Measurements from ENCODE around the gene KIF16B.
"Not testable (repeated sequence)": the region's sequence is repeated elsewhere in the genome, so short reads cannot be mapped to it uniquely, and the experiment has no call there.

KIF16B gene

DNA sequence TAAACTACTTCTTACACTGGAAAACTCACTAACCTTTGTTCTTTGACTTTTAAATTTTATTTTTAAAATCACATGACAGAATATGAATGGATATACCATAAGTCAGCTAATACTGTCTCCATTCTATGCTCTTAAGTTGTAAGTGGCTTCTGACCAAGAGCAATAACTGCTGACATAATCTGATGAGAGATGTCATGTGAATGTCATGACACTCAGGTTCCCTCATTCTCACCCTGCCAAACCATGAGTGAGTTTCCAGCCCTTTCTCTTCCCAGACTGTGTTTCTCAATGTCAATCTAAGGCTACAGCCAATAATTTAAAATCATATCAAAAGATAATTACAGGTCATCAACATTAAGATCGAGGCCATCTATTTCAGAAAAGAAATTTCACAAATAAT lies 39.7 kb downstream of the KIF16B start:
- in situ Hi-C loops (cut with MboI; ENCODE audit: low pct_unique_long_range_greater_than_20kb, low sequenced_read_pairs, unreplicated experiment) = loop anchor here (25.0 kb wide), 1 partner anchor 229 kb away; no protein-coding TSS in a partner anchor
- no peak for DNase-seq (ENCODE audit: low spot score)
- TF ChIP-seq, protein P1, sequence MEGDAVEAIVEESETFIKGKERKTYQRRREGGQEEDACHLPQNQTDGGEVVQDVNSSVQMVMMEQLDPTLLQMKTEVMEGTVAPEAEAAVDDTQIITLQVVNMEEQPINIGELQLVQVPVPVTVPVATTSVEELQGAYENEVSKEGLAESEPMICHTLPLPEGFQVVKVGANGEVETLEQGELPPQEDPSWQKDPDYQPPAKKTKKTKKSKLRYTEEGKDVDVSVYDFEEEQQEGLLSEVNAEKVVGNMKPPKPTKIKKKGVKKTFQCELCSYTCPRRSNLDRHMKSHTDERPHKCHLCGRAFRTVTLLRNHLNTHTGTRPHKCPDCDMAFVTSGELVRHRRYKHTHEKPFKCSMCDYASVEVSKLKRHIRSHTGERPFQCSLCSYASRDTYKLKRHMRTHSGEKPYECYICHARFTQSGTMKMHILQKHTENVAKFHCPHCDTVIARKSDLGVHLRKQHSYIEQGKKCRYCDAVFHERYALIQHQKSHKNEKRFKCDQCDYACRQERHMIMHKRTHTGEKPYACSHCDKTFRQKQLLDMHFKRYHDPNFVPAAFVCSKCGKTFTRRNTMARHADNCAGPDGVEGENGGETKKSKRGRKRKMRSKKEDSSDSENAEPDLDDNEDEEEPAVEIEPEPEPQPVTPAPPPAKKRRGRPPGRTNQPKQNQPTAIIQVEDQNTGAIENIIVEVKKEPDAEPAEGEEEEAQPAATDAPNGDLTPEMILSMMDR (IDR thresholded peaks at IDR 0.05; ENCODE audit: extremely low read depth, insufficient read depth, missing control alignments) = no peak

DNA sequence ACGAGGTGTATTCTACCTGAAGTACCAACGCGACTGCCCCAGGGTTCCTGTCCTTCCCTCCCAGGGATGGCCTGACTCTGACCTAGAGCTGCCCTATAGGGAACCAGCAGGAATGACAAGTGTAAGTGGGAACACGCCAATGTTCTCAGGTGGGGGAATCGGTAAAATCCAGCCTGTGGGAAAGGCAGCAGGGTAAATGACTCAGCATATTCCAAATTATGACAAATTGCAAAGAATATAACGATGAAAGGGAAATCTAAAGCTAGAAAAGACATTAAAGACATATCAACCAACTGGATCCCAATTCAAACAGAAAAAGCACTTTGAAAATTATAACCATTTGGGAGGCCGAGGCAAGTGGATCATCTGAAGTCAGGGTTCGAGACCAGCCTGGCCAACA lies 41.8 kb downstream of the KIF16B start:
- DNase-seq (ENCODE audit: low spot score) = no peak
- in situ Hi-C loops (cut with MboI; ENCODE audit: low pct_unique_long_range_greater_than_20kb, low sequenced_read_pairs, unreplicated experiment) = loop anchor here (25.0 kb wide), 1 partner anchor 231 kb away; no protein-coding TSS in a partner anchor
- TF ChIP-seq, protein P1 (IDR thresholded peaks at IDR 0.05; ENCODE audit: extremely low read depth, insufficient read depth, missing control alignments) = no peak

DNA sequence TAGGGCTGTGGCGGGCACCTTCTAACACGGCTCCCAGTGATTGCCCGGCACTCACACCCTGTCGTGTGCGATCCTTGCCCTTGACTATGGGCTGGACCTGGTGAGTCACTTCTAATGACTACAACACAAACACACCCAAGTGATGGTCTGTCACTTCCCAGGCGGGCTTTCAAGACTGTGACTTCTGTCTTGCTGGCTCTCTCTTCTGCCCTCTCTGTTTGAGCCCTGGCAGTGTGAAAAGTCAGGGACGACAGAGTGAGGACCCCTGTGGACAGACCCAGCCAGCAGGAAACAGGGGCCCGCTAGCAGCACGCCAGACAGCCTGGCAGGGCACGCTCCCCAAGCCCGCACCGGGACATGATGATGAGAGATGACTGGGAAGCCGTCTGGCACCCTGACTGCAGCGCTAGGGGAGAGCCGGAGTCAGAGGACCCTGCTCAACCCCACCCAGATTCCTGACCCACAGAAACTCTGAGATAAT lies 43.0 kb downstream of the KIF16B start:
- no peak for DNase-seq (ENCODE audit: low spot score)
- TF ChIP-seq, protein P1 (IDR thresholded peaks at IDR 0.05; ENCODE audit: extremely low read depth, insufficient read depth, missing control alignments) = no peak

DNA sequence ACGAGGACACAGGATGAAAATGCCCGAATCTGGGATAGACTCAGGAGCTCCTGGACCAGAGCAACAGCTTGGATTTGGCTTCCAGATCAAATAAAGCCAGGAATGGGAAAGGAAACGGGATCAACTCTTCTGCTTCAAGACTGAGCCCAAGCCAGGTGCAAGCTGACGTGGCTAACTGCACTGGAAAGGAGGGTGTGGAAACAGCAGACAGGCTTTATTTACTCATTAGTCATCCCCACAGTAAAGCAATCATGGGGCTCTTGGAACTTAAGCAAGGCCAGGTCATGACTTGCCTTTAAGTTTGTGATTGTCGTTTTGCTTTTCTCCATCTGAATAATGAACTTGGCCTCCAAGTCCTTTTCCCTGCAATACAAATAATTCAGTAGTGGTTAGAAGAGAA lies 45.2 kb downstream of the KIF16B start:
- in situ Hi-C loops (cut with MboI; ENCODE audit: low pct_unique_long_range_greater_than_20kb, low sequenced_read_pairs, unreplicated experiment) = loop anchor here (25.0 kb wide), 1 partner anchor 234 kb away; no protein-coding TSS in a partner anchor
- no peak for DNase-seq (ENCODE audit: low spot score)
- TF ChIP-seq, protein P1 (IDR thresholded peaks at IDR 0.05; ENCODE audit: extremely low read depth, insufficient read depth, missing control alignments) = no peak

More for the DNA sequence above, 43.0 kb downstream of the KIF16B start:
- in situ Hi-C loops (cut with MboI; ENCODE audit: low pct_unique_long_range_greater_than_20kb, low sequenced_read_pairs, unreplicated experiment) = loop anchor here (25.0 kb wide), 1 partner anchor 232 kb away; no protein-coding TSS in a partner anchor

DNA sequence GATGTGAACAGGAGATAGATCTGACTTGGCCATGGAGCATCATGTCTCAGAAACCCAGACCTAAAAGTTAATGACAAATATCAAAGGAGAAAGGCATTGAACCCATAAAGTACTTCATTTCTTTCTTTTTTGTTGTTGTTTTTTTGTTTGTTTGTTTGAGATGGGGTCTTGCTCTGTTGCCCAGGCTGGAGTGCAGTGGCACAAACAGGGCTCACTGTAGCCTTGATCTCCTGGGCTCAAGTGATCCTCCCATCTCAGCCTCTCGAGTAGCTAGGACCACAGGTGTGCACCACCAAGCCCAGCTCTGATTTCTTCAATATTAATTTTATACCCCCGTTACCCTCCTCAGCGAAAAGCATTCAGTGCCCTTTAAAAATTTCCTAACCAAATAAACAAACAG lies 45.8 kb downstream of the KIF16B start:
- DNase-seq (ENCODE audit: low spot score) = no peak
- TF ChIP-seq, protein P1 (IDR thresholded peaks at IDR 0.05; ENCODE audit: extremely low read depth, insufficient read depth, missing control alignments) = no peak
- in situ Hi-C loops (cut with MboI; ENCODE audit: low pct_unique_long_range_greater_than_20kb, low sequenced_read_pairs, unreplicated experiment) = loop anchor here (25.0 kb wide), 1 partner anchor 235 kb away; no protein-coding TSS in a partner anchor

DNA sequence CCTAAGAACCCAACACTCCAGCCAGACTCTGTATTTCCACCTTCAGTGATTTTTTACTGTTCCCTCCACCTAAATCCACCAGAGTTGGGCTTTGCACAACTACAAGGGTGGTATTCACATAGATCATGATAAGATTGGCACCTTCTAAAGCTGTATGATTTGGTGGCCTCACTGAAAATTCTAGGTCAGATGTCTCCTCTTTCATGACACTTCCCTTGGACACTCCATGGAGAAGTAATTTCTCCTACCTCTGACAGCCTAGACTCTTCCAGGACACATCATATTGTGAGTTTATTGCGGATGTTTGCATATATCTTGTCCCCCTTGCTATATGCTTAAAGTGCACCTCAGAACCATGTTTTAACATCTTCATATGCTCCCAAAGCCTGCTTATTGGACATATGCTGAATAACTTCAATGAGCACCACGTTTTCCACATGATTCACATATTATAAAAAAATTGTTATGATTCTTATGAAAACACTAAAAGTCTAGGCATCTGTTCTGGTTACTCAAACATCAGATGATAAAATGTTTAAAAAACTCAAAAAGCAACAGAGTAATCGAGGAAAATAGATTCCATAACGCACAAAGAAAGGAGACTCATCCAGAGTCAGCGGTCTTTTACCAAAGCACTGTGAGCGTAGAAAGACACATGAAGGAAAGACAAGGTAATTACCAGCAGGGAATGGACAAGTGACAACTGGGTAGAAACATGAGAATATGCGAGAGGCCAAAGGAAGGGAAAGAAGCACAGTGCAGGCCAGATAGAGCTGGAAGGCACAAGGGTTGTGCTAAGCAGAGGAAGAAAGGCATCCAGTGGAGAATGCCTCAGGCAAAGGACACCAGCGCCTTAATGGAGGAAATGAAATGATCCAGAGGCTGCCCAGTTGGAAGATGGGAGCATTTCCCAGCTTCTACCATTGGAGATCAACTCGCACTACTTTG lies 46.5 kb downstream of the KIF16B start:
- in situ Hi-C loops (cut with MboI; ENCODE audit: low pct_unique_long_range_greater_than_20kb, low sequenced_read_pairs, unreplicated experiment) = loop anchor here (25.0 kb wide), 1 partner anchor 236 kb away; no protein-coding TSS in a partner anchor
- TF ChIP-seq, protein P1 (IDR thresholded peaks at IDR 0.05; ENCODE audit: extremely low read depth, insufficient read depth, missing control alignments) = no peak
- DNase-seq (ENCODE audit: low spot score) = no peak

DNA sequence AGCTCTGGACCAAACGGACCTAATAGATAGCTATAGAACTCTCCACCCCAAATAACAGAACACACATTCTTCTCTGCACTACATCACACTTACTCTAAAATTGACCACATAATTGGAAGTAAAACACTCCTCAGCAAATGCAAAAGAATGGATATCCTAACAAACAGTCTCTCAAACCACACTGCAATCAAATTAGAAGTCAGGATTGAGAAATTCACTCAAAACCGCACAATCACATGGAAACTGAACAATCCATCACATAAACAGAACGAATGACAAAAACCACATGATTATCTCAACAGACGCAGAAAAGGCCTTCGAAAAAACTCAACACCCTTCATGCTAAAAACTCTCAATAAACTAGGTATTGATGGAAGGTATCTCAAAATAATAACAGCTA lies 50.6 kb downstream of the KIF16B start:
- in situ Hi-C loops (cut with MboI; ENCODE audit: low pct_unique_long_range_greater_than_20kb, low sequenced_read_pairs, unreplicated experiment); DNase-seq (ENCODE audit: low spot score): not testable (repeated sequence)

Data from GM13977 (cell line).